HEK293T (cell line): ENCODE data around the gene PPP1R26.
"Not testable (repeated sequence)": the region's sequence is repeated elsewhere in the genome, so short reads cannot be mapped to it uniquely, and the experiment has no call there.

Source experiments
- CTCF ChIA-PET: fragments of 350-600 bp; formaldehyde crosslinking; extraction: SDS; loops from one replicate; lab custom pipeline; 2021; ENCODE audit warnings: antibody characterized with exemption, inconsistent platforms; lab: Yijun Ruan, JAX
- POLR2A ChIA-PET: fragments of 350-600 bp; formaldehyde crosslinking; extraction: SDS; loops from one replicate; lab custom pipeline; 2020; ENCODE audit warnings: antibody characterized with exemption, inconsistent platforms; lab: Yijun Ruan, JAX
- DNase-seq: peaks from one replicate; pipeline ENCODE4 v3.0.0; 2012; ENCODE audit warnings: mixed read lengths; ENCODE audit errors: extremely low spot score
- ARNT ChIP-seq: fragments of 450-650 bp; IDR thresholded peaks from 2 replicates; pipeline ENCODE4 v1.6.1; 2017; ENCODE audit warnings: mild to moderate bottlenecking
- BHLHE40 ChIP-seq: fragments of 450-650 bp; IDR thresholded peaks from 2 replicates; pipeline ENCODE4 v1.6.1; 2016; ENCODE audit warnings: mild to moderate bottlenecking, moderate library complexity, borderline replicate concordance
- CTBP1 ChIP-seq: fragments of 450-650 bp; IDR thresholded peaks from 2 replicates; pipeline ENCODE4 v1.6.1; 2016; ENCODE audit warnings: borderline replicate concordance
- ELF4 ChIP-seq: fragments of 450-650 bp; IDR thresholded peaks from 2 replicates; pipeline ENCODE4 v1.6.1; 2017; ENCODE audit warnings: antibody characterized with exemption
- FOXA1 ChIP-seq: fragments of 450-650 bp; IDR thresholded peaks from 2 replicates; pipeline ENCODE4 v1.6.1; 2016; ENCODE audit warnings: mild to moderate bottlenecking
- FOXK2 ChIP-seq: fragments of 450-650 bp; IDR thresholded peaks from 2 replicates; pipeline ENCODE4 v1.6.1; 2016; ENCODE audit warnings: mild to moderate bottlenecking
- FOXM1 ChIP-seq: fragments of 450-650 bp; IDR thresholded peaks from 2 replicates; pipeline ENCODE4 v1.6.1; 2017; ENCODE audit warnings: mild to moderate bottlenecking, borderline replicate concordance
- HDGF ChIP-seq: fragments of 450-650 bp; IDR thresholded peaks from 2 replicates; pipeline ENCODE4 v1.6.1; 2017; ENCODE audit warnings: antibody characterized with exemption, borderline replicate concordance
- L3MBTL2 ChIP-seq: fragments of 450-650 bp; conservative IDR thresholded peaks from 2 replicates; pipeline ENCODE4 v1.6.1; 2016; ENCODE audit warnings: mild to moderate bottlenecking
- LEF1 ChIP-seq: fragments of 450-650 bp; IDR thresholded peaks from 2 replicates; pipeline ENCODE4 v1.6.1; 2017; ENCODE audit warnings: mild to moderate bottlenecking, borderline replicate concordance
- NFRKB ChIP-seq: fragments of 450-650 bp; IDR thresholded peaks from 2 replicates; pipeline ENCODE4 v1.6.1; 2016; ENCODE audit warnings: mild to moderate bottlenecking, moderate library complexity
- PKNOX1 ChIP-seq: fragments of 450-650 bp; IDR thresholded peaks from 2 replicates; pipeline ENCODE4 v1.6.1; 2016
- SP1 ChIP-seq: fragments of 450-650 bp; IDR thresholded peaks from 2 replicates; pipeline ENCODE4 v1.6.1; 2017
- SUZ12 ChIP-seq: fragments of 450-650 bp; IDR thresholded peaks from 2 replicates; pipeline ENCODE4 v1.6.1; 2016; ENCODE audit warnings: mild to moderate bottlenecking
- TARDBP ChIP-seq: fragments of 450-650 bp; IDR thresholded peaks from 2 replicates; pipeline ENCODE4 v1.6.1; 2016
- ZNF384 ChIP-seq: fragments of 450-650 bp; IDR thresholded peaks from 2 replicates; pipeline ENCODE4 v1.6.1; 2016

The PPP1R26 gene

GRCh38 chr9:135442075-135442474, 37.5 kb upstream of the PPP1R26 start:
- CTCF ChIA-PET: no interaction called here
- TF ChIP-seq FOXK2 (no peak), L3MBTL2 (no peak), TARDBP (no peak), BHLHE40 (no peak), FOXM1 (no peak), ZNF384 (no peak), LEF1 (no peak), PKNOX1 (no peak), SUZ12 (no peak), FOXA1 (no peak), NFRKB (no peak), CTBP1 (no peak), SP1 (no peak), ARNT (no peak), ELF4 (no peak), HDGF (no peak)
- DNase-seq: no peak
- POLR2A ChIA-PET: no interaction called here

DNA sequence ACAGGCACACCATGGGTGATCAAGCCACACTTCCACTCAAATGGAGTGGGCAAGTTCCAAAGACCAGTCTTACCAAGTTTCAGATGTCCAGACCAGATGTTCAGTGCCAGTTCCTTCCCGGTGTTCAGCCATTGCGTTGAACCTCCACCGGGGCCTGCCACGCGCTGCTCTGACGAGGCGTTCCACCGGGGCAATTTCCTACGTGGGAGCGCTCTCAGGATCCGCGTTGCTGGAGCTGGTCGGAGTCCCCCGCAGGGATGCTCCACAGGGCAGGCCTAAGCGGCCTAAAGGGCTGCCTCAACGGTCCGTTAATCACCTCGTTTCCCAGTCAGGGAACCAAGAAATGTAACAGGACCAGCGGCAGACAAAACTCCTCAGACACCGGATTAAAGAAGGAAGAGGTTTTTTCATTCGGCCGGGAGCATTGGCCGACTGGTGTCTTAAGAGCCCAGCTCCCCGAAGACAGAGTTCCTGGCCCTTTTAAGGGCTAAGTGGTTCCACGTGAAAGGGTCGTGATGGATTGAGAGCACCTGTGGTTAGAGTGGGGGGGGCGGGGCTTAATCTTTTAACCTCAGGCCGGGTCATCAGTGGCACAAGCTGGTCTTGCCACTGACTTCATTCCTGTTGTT, 35.7 kb upstream of the PPP1R26 start:
- ChIA-PET CTCF (no interaction called here), POLR2A (no interaction called here)
- no peak for DNase-seq
- TF ChIP-seq ELF4: no peak
- TF ChIP-seq CTBP1: no peak
- no peak for TF ChIP-seq ZNF384
- no peak for TF ChIP-seq ARNT
- TF ChIP-seq LEF1: no peak
- no peak for TF ChIP-seq FOXM1
- TF ChIP-seq BHLHE40: no peak
- no peak for TF ChIP-seq SP1
- no peak for TF ChIP-seq SUZ12
- no peak for TF ChIP-seq FOXA1
- TF ChIP-seq TARDBP: no peak
- TF ChIP-seq PKNOX1: no peak
- TF ChIP-seq NFRKB: no peak
- TF ChIP-seq FOXK2: no peak
- no peak for TF ChIP-seq HDGF
- no peak for TF ChIP-seq L3MBTL2

- TF ChIP-seq HDGF: no peak
- no peak for TF ChIP-seq TARDBP
- TF ChIP-seq CTBP1: no peak
- TF ChIP-seq PKNOX1: no peak
- TF ChIP-seq NFRKB: no peak
- TF ChIP-seq SP1: no peak
- TF ChIP-seq FOXA1: no peak
- TF ChIP-seq LEF1: no peak
- POLR2A ChIA-PET: no interaction called here
- DNase-seq: no peak
- CTCF ChIA-PET: no interaction called here
Observed at GRCh38 chr9:135447126-135447525, 32.5 kb upstream of the PPP1R26 start.

DNA sequence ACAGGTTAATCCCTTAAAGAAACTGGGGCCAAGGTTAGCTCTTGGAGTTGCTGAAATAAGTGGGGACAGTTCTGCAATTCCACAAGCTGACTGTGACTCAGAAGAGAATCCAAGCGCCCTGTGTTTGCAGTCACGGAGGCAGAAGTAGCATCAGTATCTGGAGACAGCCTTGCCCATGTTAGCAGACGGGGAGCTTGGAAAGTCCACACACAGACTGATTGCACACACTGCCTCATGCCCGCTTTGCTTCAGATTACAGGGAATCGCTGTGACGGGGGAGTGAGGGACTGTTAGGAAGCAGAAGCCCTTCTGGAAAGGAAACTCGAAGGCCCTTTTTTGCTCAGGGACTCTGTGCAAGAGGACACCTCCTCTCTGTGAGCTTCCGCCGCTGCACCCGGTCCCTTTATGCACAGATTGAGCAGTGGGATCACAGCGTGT, 30.9 kb upstream of the PPP1R26 start:
- DNase-seq: no peak
- CTCF ChIA-PET: no interaction called here
- TF ChIP-seq PKNOX1: no peak
- TF ChIP-seq SP1: no peak
- TF ChIP-seq CTBP1: no peak
- TF ChIP-seq NFRKB: no peak
- no peak for TF ChIP-seq ZNF384
- TF ChIP-seq LEF1: no peak
- TF ChIP-seq ARNT: no peak
- no peak for TF ChIP-seq HDGF
- TF ChIP-seq TARDBP: no peak
- TF ChIP-seq FOXM1: no peak
- TF ChIP-seq ELF4: no peak
- no peak for TF ChIP-seq L3MBTL2
- TF ChIP-seq FOXK2: no peak
- no peak for TF ChIP-seq SUZ12
- TF ChIP-seq BHLHE40: no peak
- POLR2A ChIA-PET: no interaction called here

GRCh38 chr9:135449532-135449931, 30.1 kb upstream of the PPP1R26 start:
- POLR2A ChIA-PET, DNase-seq, CTCF ChIA-PET: not testable (repeated sequence)

DNA sequence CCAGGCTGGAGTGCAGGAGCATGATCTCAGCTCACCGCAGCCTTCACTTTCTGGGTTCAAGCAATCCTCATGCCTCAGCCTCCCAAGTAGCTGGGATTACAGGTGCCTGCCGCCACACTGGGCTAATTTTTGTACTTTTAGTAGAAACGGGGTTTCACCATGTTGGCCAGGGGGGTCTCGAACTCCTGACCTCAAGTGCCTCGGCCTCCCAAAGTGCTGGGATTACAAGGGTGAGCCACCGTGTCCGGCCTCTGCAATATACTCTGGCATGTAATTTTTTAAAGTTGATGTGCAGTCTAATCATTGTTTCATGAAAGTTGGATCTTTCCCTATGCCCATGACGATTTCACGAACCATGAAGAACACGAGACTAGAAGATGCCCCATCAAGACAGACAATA, 28.6 kb upstream of the PPP1R26 start:
- no peak for DNase-seq
- ChIA-PET CTCF (interaction anchor here (0.7 kb wide), 1 partner anchor 97 kb away, joined by 3 read pairs; no protein-coding TSS in a partner anchor), POLR2A (no interaction called here)
- TF ChIP-seq BHLHE40: no peak
- no peak for TF ChIP-seq ELF4
- no peak for TF ChIP-seq L3MBTL2
- TF ChIP-seq NFRKB: no peak
- no peak for TF ChIP-seq HDGF
- TF ChIP-seq FOXA1: no peak
- TF ChIP-seq ARNT: no peak
- no peak for TF ChIP-seq LEF1
- no peak for TF ChIP-seq CTBP1
- no peak for TF ChIP-seq TARDBP
- TF ChIP-seq SUZ12: no peak
- TF ChIP-seq FOXM1: no peak
- TF ChIP-seq FOXK2: no peak
- TF ChIP-seq ZNF384: no peak
- TF ChIP-seq PKNOX1: no peak
- TF ChIP-seq SP1: no peak

- CTCF ChIA-PET, POLR2A ChIA-PET, DNase-seq: not testable (repeated sequence)
Observed at GRCh38 chr9:135451909-135452308, 27.7 kb upstream of the PPP1R26 start.
